ENCODE measurements around the gene PSPC1.

DNA sequence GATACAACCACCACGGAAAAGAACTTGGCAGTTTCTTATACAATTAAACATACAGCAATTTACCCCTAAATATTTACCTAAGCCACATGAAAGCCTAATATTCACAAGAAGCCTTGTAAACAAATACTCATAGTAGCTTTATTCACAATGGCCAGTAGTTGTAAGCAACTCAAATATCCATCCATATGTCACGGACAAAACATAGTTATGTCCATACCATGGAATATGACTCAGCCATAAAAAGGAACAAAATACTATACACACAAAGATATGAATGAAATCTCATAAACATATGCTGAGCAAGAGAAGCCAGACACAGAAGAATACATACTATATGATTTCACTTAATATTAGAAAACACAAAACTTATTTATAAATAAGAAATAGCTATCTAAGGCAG, 12.9 kb downstream of the PSPC1 start:
- TF ChIP-seq, protein P1, sequence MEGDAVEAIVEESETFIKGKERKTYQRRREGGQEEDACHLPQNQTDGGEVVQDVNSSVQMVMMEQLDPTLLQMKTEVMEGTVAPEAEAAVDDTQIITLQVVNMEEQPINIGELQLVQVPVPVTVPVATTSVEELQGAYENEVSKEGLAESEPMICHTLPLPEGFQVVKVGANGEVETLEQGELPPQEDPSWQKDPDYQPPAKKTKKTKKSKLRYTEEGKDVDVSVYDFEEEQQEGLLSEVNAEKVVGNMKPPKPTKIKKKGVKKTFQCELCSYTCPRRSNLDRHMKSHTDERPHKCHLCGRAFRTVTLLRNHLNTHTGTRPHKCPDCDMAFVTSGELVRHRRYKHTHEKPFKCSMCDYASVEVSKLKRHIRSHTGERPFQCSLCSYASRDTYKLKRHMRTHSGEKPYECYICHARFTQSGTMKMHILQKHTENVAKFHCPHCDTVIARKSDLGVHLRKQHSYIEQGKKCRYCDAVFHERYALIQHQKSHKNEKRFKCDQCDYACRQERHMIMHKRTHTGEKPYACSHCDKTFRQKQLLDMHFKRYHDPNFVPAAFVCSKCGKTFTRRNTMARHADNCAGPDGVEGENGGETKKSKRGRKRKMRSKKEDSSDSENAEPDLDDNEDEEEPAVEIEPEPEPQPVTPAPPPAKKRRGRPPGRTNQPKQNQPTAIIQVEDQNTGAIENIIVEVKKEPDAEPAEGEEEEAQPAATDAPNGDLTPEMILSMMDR (IDR thresholded peaks at IDR 0.05) = no peak
- TF ChIP-seq POLR2A (IDR thresholded peaks at IDR 0.05) = no peak
